Measurements from ENCODE around the gene CDH1.

- no peak for TF ChIP-seq CTCF (IDR thresholded peaks at IDR 0.05)
- no peak for TF ChIP-seq POLR2A (IDR thresholded peaks at IDR 0.05)
- no peak for TF ChIP-seq EP300 (IDR thresholded peaks at IDR 0.05)
- TF ChIP-seq POLR2AphosphoS5 (IDR thresholded peaks at IDR 0.05): no peak
Measured at GRCh38 chr16:68764862-68765261, 27.8 kb downstream of the CDH1 start.
